Chondrocyte (in vitro differentiated cells): Measurements from ENCODE around the gene GADL1. TPM values are rescaled to one million over a fixed set of nuclear protein-coding genes. Genes with fewer than 3 reads are reported as not detected.

Experiments
- DNase-seq: peaks from one replicate; pipeline ENCODE4 v3.0.0; 2021; ENCODE audit warnings: mixed read lengths, low spot score
- H3K27ac Mint-ChIP-seq: one replicate; pipeline ENCODE4 v1.8.0; 2021; ENCODE audit warnings: mild to moderate bottlenecking, moderate library complexity, mixed read lengths; ENCODE audit not compliant: unreplicated experiment
- H3K27me3 Mint-ChIP-seq: 2 replicates; pipeline ENCODE4 v1.8.0; 2021; ENCODE audit warnings: low read depth, mixed read lengths
- H3K36me3 Mint-ChIP-seq: 2 replicates; pipeline ENCODE4 v1.8.0; 2021; ENCODE audit warnings: low read depth, mixed read lengths
- H3K4me1 Mint-ChIP-seq: 2 replicates; pipeline ENCODE4 v1.8.0; 2021; ENCODE audit warnings: low read depth, mild to moderate bottlenecking, mixed read lengths
- H3K4me3 Mint-ChIP-seq: one replicate; pipeline ENCODE4 v1.8.0; 2021; ENCODE audit warnings: mild to moderate bottlenecking, moderate library complexity, mixed read lengths; ENCODE audit not compliant: unreplicated experiment
- H3K9me3 Mint-ChIP-seq: 2 replicates; pipeline ENCODE4 v1.8.0; 2021; ENCODE audit warnings: low read depth, mixed read lengths
- CTCF ChIP-seq: fragments of 200-600 bp; sonication (generic); IDR thresholded peaks from 2 replicates; pipeline ENCODE4 v1.5.0; 2021; ENCODE audit warnings: antibody characterized with exemption, mild to moderate bottlenecking, moderate library complexity
- total RNA-seq: library from RNA; stranded (reverse); gene quantifications from 3 replicates; pipeline ENCODE4 v1.2.1, GENCODE V29; 2021

Gene GADL1
- total RNA-seq, 1 donor from 2014 or later, result not detected

- no peak for TF ChIP-seq CTCF
- Mint-ChIP-seq H3K9me3 (no peaks in the 10 kb centered on the region), H3K36me3 (no peaks in the 10 kb centered on the region), H3K27ac (no peak overlapping the region), H3K27me3 (no peaks in the 10 kb centered on the region), H3K4me1 (peaks cover 13% of the 10 kb centered on the region), H3K4me3 (no peak overlapping the region)
- DNase-seq, result no peak
Observed at GRCh38 chr3:30766522-30766921, 127.9 kb downstream of the GADL1 start.

DNA sequence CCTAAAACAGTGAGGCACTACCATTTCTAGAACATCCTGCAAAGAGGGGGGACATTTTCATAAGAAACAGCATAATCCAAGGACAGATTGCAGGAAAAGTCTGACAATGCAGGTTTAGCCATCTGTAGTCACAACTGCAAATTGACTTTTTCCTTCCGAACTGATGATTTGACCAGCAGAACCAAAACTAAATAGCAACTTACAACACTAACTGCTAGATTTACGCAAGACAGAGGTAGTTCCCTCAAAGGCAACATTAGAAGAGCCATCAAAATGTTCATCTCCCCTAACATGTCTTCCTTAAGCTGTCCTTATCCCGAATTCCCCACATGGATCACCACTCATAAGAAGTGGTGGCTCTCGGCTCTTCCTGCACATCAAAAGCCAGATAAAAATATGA, 129.6 kb downstream of the GADL1 start:
- Mint-ChIP-seq H3K27me3 (no peaks in the 10 kb centered on the region), H3K4me3 (no peak overlapping the region), H3K9me3 (no peaks in the 10 kb centered on the region), H3K36me3 (no peaks in the 10 kb centered on the region), H3K27ac (no peak overlapping the region), H3K4me1 (peaks cover 3% of the 10 kb centered on the region)
- DNase-seq, result no peak
- no peak for TF ChIP-seq CTCF

- Mint-ChIP-seq H3K27ac (no peak overlapping the region), H3K36me3 (no peaks in the 10 kb centered on the region), H3K4me1 (peaks cover 3% of the 10 kb centered on the region), H3K9me3 (no peaks in the 10 kb centered on the region), H3K27me3 (no peaks in the 10 kb centered on the region), H3K4me3 (no peak overlapping the region)
- DNase-seq, result no peak
- no peak for TF ChIP-seq CTCF
Observed at GRCh38 chr3:30764281-30764680, 130.2 kb downstream of the GADL1 start.

GRCh38 chr3:30761374-30761773, 133.1 kb downstream of the GADL1 start:
- no peaks in the 10 kb centered on the region for H3K4me1 Mint-ChIP-seq
- no peak for TF ChIP-seq CTCF
- H3K27me3 Mint-ChIP-seq, result no peaks in the 10 kb centered on the region

DNA sequence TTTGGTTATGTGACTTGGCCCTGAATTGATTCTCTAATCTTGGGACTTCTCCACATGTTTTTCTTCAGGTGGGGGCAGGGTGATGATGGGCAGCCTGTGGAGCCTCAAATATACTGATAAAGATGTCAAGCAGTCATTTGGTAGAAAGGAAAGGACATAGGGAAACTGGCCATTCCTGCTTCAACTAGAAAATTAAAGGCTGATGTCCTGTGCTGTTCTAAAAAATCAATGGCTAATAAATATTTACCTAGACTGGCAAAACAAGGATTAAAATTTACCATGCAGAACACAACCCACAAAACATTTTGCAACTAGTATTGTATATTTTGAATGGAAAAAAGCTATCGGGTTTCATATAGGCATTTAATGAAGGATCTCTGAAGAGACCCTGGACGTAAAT, 133.7 kb downstream of the GADL1 start:
- no peak for TF ChIP-seq CTCF
- Mint-ChIP-seq H3K27me3 (no peaks in the 10 kb centered on the region), H3K4me3 (no peak overlapping the region), H3K4me1 (no peaks in the 10 kb centered on the region), H3K36me3 (no peaks in the 10 kb centered on the region), H3K9me3 (no peaks in the 10 kb centered on the region), H3K27ac (no peak overlapping the region)
- no peak for DNase-seq

More at GRCh38 chr3:30761374-30761773, 133.1 kb downstream of the GADL1 start:
- no peaks in the 10 kb centered on the region for H3K36me3 Mint-ChIP-seq
- no peak overlapping the region for H3K4me3 Mint-ChIP-seq
- no peak overlapping the region for H3K27ac Mint-ChIP-seq
- no peak for DNase-seq
- no peaks in the 10 kb centered on the region for H3K9me3 Mint-ChIP-seq
